Dermis microvascular lymphatic vessel endothelial cell (primary cell): Measurements from ENCODE around the gene EXOC6B. TPM values are rescaled to one million over a fixed set of nuclear protein-coding genes. Genes with fewer than 3 reads are reported as not detected.

Experiments
- DNase-seq, 2 donors: peaks; one replicate each; pipeline versions ENCODE4 v3.0.0 to v3.0.0-alpha.2; 2010; ENCODE audit warnings: low read depth in 2 of 2
- total RNA-seq: library from RNA; depleted of rRNA; stranded (reverse); fragments of >200 nt; gene quantifications from 2 replicates; pipeline ENCODE4 v1.2.1, GENCODE V29; 2014

Gene EXOC6B
- total RNA-seq, 1 donor from 2014 or later: 12.1 TPM

- no peak for DNase-seq
These were observed 605.7 kb downstream of the EXOC6B start for GRCh38 chr2:72220170-72220569.

DNA sequence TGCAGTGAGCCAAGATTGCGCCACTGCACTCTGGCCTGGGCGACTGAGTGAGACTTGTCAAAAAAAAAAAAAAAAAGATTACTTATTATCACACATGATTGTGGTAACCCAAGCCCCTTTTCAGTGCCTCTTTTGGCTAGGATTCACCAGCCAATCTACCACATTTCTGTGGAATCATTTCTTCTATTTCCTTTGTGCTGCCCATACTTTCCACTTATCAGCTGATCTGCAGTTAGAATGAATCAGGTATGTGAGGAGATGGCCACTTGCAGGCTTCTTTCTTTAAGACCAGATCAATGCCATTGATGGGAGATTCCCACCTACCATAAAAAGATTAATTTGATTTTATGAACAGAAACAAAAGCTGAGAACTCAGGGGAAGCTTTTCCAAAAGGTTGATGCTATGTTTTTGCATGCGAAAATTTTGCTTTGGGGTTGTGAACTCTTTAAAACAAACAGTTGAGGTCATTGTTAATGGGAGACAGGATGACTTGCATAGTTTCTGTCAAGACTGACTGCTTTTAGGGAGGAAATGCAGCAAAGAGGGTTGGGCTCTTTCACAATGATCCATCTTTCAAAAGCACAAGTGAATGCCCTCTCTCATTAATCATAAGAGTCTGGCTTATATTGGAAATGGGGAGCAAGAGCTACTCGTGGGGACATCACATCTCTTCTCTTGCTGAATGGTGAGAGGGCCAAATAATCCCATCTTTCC, 611.2 kb downstream of the EXOC6B start:
- DNase-seq: peak in 1 of 2 donors; percentile 11

DNA sequence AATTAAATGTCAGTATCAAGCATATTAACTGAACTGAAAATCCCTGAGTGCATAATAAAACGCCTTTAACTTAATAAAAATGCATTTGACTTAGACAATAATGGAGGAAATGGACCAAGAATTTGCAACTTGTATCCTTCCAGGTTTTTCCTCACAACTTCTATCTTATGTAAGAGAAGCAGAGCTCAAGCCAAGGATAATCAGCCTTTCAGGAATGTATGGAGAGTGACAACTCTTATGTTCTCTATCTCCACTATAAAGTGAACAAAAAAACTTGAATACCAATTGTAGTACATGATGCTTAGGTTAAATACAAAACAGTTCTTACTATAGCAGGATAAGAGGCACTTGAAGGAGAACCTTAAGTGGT, 613.4 kb downstream of the EXOC6B start:
- no peak for DNase-seq

DNA sequence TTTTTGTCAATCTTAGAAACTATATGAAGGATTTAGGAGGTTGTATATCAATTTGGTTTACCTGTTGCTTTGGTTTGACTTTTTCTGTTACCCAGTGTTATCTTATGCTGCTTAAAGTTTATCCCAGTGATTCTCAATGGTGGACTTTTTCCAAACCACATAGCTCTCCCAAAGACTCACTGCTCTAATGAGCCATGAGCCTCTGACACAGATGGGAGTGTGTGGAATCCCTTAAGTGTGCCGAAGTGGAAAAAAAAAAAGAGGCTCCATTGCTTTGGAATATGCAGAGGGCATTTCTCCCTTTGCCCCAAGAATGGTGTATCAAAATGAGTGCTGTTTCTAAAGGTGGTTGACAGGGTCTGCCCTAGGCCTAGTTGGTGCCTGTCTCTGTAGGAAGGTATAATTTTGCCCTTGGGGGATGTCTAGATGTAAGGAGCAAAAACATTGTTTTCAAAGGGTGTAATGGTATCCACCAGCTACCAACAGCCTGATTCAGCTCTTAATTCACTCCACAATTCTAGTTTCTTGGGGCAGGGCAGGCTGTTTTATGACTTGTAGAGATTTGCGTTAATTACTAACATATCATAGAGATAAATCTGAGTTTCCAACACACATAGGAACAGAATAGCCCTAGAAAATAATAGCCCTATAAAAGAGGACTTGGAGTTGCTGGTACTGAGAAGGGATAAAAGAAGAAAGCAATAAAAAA, 613.9 kb downstream of the EXOC6B start:
- DNase-seq: no peak

- DNase-seq: no peak
These were observed 614.5 kb downstream of the EXOC6B start for GRCh38 chr2:72211350-72211749.

DNA sequence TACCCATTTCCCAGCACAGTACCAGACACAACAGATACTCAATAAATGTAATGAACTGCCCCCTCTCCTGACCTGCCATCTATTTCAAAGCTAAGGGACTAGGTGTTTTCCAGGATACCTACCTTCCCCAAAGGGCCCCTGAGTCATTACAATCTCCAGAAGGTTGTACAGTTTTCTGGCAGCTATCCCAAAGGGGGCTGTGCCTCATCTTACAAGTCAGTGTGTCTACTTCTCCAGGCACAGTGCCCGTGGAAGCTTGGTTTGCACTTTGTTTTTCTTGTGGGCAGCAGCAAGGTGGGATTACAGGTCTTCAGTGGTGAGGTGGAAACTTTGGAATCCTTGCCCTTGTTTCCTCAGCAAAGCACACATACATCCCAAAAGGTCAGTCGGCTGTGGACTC, 615.4 kb downstream of the EXOC6B start:
- DNase-seq: no peak

DNA sequence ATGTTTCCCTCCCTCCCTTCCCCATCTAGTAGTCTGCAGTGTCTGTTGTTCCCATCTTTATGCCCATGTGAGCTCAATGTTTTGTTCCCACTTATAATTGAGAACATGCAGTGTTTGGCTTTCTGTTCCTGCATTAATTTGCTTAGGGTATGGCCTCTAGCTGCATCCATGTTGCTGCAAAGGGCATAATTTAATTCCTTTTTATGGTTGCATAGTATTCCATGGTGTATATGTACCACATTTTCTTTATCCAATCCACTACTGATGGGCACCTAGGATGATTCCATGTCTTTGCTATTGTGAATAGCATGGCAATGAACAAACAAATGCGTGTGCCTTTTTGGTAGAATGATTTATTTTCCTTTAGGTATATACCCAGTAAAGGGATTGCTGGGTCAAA, 617.6 kb downstream of the EXOC6B start:
- no peak for DNase-seq

- no peak for DNase-seq
These were observed 618.5 kb downstream of the EXOC6B start for GRCh38 chr2:72207334-72207733.

GRCh38 chr2:72205504-72205881, 620.3 kb downstream of the EXOC6B start:
- no peak for DNase-seq

GRCh38 chr2:72204786-72205503, 620.9 kb downstream of the EXOC6B start:
- no peak for DNase-seq

GRCh38 chr2:72204156-72204785, 621.6 kb downstream of the EXOC6B start:
- DNase-seq: peak in 1 of 2 donors; percentile 10

DNA sequence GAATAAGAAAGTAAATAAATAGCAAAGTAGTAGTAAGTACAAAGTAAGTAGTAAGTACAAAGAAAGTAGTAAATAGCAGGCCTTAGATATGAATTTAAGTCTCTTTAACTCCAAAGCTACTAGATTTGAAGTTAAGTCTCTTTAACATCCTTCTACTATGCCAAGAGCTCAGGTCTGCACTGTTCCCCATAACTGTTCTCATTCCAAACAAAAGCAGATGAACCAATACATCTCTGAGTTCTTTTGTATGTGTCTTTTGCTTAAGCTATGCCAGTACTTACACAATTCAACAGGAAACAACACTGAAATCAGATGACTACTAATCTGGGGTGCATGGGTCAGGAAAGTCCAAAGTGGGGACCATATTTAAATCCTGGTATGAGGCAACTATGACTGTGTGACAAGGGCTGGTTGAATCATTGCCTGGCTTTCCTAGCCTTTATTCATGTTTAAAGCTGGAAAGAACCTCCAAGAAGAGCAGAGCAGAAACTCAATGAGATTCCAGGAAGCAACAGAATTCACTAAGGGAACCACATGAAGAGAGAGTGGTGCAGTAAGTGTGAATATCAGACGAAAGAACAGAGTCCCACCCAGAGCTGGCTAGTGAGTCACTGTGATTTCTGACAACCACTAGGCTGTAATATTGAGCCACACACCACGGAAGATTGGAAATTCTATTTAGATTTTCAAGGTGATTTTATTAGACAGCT, 627.1 kb downstream of the EXOC6B start:
- DNase-seq: no peak

DNA sequence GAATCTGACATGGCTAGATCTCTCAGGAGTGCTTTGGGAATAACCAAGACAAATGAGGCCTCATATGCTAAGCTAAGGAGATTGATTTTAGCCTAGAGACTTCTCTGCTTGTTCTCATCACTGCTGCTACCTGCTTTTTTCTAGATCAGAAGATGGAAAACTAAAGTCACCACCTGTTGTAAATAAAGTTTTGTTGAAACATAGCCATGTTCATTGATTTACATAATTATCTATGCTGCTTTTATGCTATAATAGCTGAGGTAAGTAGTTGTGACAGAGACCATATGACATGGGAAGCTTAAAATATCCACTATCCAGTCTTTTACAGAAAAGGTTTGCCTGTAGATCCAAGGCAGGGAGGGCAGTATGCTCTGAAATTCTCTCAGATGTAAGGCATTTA, 632.1 kb downstream of the EXOC6B start:
- DNase-seq: no peak

- DNase-seq: no peak
These were observed 634.4 kb downstream of the EXOC6B start for GRCh38 chr2:72191441-72191840.

GRCh38 chr2:72185206-72185605, 640.6 kb downstream of the EXOC6B start:
- peak in 1 of 2 donors; percentile 55 for DNase-seq

- no peak for DNase-seq
These were observed 642.4 kb downstream of the EXOC6B start for GRCh38 chr2:72183466-72183865.

DNA sequence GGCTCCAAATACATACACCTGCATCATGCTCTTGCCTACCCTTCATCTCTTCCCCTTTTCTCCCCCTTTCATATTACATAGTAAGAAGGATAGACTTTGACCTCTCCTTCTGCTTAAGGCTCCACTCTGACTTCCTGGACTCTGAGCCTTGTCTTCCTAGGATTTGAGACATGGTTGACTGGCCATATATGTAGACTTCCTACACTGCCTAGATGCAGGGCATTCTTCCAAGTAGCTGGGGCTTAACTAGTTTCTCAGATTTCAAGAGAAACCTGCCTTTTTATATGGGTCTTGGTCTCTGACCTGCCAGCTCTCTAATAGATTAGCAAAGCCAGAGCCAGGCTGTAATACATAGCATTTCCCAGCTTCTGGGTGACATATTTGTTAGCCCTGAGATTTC, 642.8 kb downstream of the EXOC6B start:
- no peak for DNase-seq

- DNase-seq: no peak
These were observed 643.3 kb downstream of the EXOC6B start for GRCh38 chr2:72182547-72182946.

GRCh38 chr2:72181616-72182015, 644.2 kb downstream of the EXOC6B start:
- no peak for DNase-seq

GRCh38 chr2:72180351-72180750, 645.5 kb downstream of the EXOC6B start:
- no peak for DNase-seq

- no peak for DNase-seq
These were observed 647.3 kb downstream of the EXOC6B start for GRCh38 chr2:72178551-72178950.

DNA sequence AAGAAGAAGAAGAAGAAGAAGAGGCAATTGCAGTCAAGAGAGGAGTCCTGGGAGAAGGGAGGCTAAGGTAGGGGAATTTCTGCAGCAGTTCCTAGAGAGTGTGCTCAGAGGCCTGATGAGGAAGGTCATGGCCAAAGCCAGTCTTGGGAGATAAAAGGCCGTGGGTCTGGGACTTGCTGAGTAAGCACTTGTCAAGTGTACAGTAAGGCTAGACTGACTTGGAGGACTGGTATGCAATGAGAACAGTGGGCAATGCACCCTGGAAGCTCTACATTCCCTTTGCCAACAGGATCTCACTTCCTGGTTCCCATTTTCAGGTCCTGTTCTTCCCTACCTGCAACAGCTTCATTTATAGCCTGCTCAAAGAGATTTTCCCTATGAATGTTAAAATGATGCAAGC, 649.6 kb downstream of the EXOC6B start:
- no peak for DNase-seq
